A549 treated with GW870086 at 1 μM for 4 hours (cell line): ENCODE data around the gene SLC5A5. TPM values are rescaled to one million over a fixed set of nuclear protein-coding genes. Genes with fewer than 3 reads are reported as not detected.

Experiments
- total RNA-seq: library from RNA; stranded (reverse); fragments of 200-300 nt; extraction: Qiagen RNA extraction; gene quantifications from 5 replicates; pipeline ENCODE4 v1.2.3, GENCODE V29; 2022; ENCODE audit warnings: low read depth

The SLC5A5 gene
- total RNA-seq = 0.11 to 0.35 TPM (median 0.15 TPM) in 5 replicates

DNA sequence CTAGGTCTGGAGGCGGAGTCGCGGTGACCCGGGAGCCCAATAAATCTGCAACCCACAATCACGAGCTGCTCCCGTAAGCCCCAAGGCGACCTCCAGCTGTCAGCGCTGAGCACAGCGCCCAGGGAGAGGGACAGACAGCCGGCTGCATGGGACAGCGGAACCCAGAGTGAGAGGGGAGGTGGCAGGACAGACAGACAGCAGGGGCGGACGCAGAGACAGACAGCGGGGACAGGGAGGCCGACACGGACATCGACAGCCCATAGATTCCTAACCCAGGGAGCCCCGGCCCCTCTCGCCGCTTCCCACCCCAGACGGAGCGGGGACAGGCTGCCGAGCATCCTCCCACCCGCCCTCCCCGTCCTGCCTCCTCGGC lies at the start of gene SLC5A5:
Gene SLC5A5, plus strand, starts transcription at position 68 of the 373 bp plus-strand sequence. CDS start 375 bp downstream, outside the sequence.

DNA sequence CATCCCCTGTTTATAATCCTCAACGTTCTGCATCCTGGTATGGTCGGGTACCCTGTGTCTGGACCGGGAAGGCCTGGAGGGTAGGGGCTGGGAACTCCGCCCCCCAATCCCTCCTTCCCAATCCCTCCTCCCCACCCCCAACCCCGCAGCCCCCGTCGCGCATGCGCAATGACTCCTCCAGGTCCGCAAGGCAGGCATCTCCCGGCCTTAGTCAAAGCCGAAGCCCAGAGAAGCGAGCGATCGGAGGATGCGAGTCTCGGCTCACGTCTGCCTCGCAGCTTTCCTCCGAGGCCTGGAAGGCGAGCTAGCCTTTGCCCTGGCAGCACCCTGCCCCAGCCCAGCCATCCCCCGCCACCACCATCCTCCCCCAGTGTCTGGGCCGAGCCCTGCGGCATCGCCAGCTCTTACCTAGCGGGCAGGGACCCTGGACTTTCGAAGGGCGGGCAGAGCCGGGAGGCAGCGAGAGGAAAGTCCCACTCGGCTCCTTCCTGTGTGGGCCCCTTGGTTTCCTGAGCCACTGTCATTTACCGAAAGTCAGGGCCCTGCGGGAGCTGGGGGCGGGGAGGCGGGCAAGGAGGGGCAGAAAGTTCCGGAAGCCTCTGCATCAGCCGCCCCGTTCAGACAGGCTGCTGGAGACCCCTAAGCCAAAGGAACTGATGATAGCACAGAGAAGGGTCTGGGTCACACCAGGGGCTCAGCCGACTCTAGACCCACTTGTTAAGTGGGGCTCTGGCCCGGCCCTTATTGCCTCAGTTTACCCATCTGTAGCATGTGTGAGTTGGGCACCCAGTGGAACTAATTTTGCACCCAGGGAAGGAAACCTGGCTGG lies 24.0 kb upstream of the SLC5A5 start, which contains the start of gene JAK3:
Gene JAK3, minus strand, starts transcription at position 445 of the 829 bp plus-strand sequence. CDS start 3,565 bp downstream, outside the sequence.

DNA sequence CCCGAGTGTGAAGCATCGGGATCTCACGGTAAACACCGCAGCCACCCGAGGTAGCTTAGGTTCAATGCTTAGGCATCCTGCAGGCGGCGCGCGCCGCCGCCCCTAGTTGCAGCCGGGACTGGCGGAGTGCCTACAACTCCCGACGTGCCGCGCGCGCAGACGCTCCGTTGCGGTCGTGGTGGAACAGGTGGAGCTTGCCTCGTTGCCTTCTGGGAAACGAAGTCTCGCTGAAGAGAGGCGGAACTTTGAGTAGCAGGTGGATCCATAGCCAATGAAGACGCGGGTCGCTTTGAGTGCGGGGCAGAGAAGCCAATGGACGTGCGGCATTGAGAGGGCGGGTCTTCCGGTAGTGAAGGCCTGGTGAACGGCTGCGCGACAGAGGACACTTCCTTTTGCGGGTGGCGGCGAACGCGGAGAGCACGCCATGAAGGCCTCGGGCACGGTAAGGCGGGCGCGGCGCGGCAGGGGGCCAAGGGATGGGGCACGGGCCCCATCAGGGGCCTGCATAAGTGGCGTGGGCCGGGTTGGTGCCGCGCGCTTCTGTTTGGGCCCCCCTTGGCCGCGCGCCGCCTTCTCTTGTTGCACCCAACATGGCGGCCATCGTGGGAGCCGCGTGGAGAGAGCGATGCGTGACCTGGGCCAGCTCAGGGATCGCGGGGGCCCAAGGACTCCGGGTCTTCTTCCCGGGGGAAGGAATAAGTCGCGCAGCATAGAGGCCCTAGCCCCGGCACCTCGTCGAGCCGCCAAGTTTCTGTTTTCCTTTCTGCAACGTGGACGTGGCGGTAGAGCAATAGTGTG lies 12.0 kb upstream of the SLC5A5 start, which contains the start of gene RPL18A:
Gene RPL18A, plus strand, starts transcription at position 378 of the 798 bp plus-strand sequence. Its CDS starts 47 bp downstream, at position 425.

DNA sequence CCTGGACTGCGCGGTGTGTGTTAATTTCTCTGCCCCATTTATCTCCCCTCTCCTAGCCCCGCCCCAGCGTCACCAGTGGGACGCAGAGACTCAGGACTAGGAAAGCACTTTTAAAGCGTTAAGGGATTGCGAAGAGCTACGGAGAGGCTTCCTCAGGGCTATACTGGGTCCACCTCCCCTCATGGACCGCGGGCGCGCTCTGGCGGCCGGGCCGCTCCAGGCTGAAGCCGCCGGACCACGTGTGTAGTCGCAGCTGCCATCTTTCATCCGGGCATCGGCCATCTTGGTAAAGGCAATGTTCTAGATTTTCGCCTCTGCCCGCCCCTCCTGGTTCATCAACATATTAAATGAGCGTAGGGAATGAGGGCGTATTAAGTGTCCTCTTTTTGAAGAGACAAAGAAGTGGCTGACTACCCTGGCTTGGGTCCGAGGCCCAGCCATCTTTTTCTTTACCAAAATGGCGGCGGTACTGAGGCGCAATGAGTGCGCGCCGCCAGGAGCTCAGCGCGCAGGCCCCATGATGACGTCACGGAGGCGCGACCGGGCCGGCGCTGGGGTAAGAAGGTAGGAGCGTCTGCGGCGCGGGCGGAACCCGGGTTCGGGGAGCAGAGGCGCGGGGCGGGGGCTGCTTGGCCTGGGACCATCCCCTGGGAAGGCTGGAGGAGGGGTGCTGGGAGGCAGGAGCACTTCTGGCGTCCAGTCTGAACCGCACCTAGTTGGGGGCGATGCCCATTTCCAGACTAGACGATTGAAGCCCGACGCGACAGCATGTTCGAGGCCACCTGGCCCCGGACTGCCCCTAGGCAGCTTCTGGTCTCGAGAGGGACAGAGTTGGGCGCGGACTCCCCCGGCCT lies 61.0 kb downstream of the SLC5A5 start, which contains the start of gene CCDC124:
Gene CCDC124, plus strand, starts transcription at position 531 of the 854 bp plus-strand sequence. CDS start 3,406 bp downstream, outside the sequence.

Other genes with a start within 250 kb of the SLC5A5 start
- 1.4 to 1.9 TPM (median 1.7 TPM) in 5 replicates for gene UNC13A, start 183.6 kb upstream of the SLC5A5 start, total RNA-seq
- 29.5 to 36.8 TPM (median 31.1 TPM) in 5 replicates for gene MAP1S, start 152.5 kb upstream of the SLC5A5 start, total RNA-seq
- gene FCHO1, start 120.5 kb upstream of the SLC5A5 start, total RNA-seq = 18.0 to 19.7 TPM (median 19.0 TPM) in 5 replicates
- gene B3GNT3, start 76.8 kb upstream of the SLC5A5 start, total RNA-seq = 4.8 to 6.2 TPM (median 6.1 TPM) in 5 replicates
- gene INSL3, start 50.4 kb upstream of the SLC5A5 start, total RNA-seq = 0.21 to 0.79 TPM (median 0.50 TPM) in 5 replicates
- 0.18 to 0.34 TPM (median 0.22 TPM) in 5 replicates for gene JAK3, start 24.0 kb upstream of the SLC5A5 start, total RNA-seq
- gene RPL18A, start 12.0 kb upstream of the SLC5A5 start, total RNA-seq = 2,054 to 2,326 TPM (median 2,190 TPM) in 5 replicates
- 95.2 to 120 TPM (median 107 TPM) in 5 replicates for gene CCDC124, start 61.1 kb downstream of the SLC5A5 start, total RNA-seq
- gene KCNN1, start 95.2 kb downstream of the SLC5A5 start, total RNA-seq = 0.51 to 1.0 TPM (median 0.71 TPM) in 5 replicates
- gene ARRDC2, start 136.2 kb downstream of the SLC5A5 start, total RNA-seq = 30.2 to 40.9 TPM (median 37.0 TPM) in 5 replicates
- not detected in 5 replicates for gene IL12RB1, start 215.0 kb downstream of the SLC5A5 start, total RNA-seq
- 1.6 to 2.0 TPM (median 1.9 TPM) in 5 replicates for gene MAST3, start 225.8 kb downstream of the SLC5A5 start, total RNA-seq